Right atrium auricular region (tissue), 2 donors: ENCODE results near the gene ANKRD2. TPM values are rescaled to one million over a fixed set of nuclear protein-coding genes. Genes with fewer than 3 reads are reported as not detected.

Source experiments
- DNase-seq: peaks from one replicate; pipeline ENCODE4 v3.0.0-alpha.2; 2019; ENCODE audit warnings: low spot score
- H3K27ac ChIP-seq, 2 donors: fragments of 200-600 bp; sonication (generic); 1 replicate in 1 of 2; 2 replicates in 1 of 2; pipeline ENCODE4 v1.5.1; 2016 to 2019
- H3K27me3 ChIP-seq, 2 donors: fragments of 200-600 bp; sonication (generic); one replicate each; pipeline versions ENCODE4 v1.5.1 to v1.6.0; 2017 to 2019
- H3K36me3 ChIP-seq: fragments of 200-600 bp; sonication (generic); one replicate; pipeline ENCODE4 v1.5.1; 2016
- H3K4me1 ChIP-seq, 2 donors: fragments of 200-600 bp; sonication (generic); one replicate each; pipeline versions ENCODE4 v1.5.1 to v1.6.0; 2017 to 2019
- H3K4me3 ChIP-seq, 2 donors: fragments of 200-600 bp; sonication (generic); 1 replicate in 1 of 2; 2 replicates in 1 of 2; pipeline ENCODE4 v1.5.1; 2017 to 2019; ENCODE audit warnings: mild to moderate bottlenecking in 1 of 2, moderate library complexity in 1 of 2
- H3K9me3 ChIP-seq, 2 donors: fragments of 200-600 bp; sonication (generic); one replicate each; pipeline ENCODE4 v1.5.1; 2019
- total RNA-seq, 2 donors: library from RNA; depleted of rRNA; stranded (reverse); fragments of >200 nt; gene quantifications; one replicate each; pipeline ENCODE4 v1.1.0, GENCODE V29; 2016
- TF ChIP-seq, protein P1 (sequence below), 2 donors: fragments of 200-600 bp; sonication (generic); IDR thresholded peaks; one replicate each; pipeline ENCODE4 v1.5.1; 2019; ENCODE audit warnings: antibody characterized with exemption in 2 of 2

The ANKRD2 gene
- total RNA-seq, 2 donors from 2014 or later, result 25.7 to 204 TPM

DNA sequence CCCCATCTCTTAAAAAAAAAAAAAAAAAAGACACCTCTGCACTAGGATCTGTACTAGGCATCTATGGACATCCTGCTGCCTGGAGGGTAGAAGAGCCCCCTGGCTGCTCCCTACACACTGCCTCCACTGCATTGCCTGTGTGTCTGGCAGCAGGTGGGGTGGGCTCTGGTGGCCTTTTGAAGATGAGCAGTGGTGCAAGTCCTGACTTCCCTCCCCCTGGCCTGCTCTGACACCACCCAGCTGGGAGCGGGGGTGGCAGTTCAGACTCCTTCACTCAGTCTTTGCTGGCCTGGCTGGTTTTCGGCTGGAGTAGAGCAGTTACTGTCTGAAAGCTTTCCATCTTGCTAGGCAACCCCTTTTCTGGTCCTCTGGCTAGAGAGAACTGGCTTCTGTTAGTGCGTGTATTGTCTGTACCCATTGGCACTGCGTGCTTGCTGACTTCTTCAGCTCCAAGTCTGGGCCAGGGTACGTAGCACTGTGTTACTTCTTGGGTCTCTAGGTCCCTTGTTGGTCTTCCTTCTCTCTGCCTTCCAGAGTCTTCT, 34.6 kb downstream of the ANKRD2 start:
- peaks cover 0 to 21% of the 10 kb centered on the region in 2 donors for H3K4me1 ChIP-seq
- no peaks in the 10 kb centered on the region for H3K36me3 ChIP-seq
- TF ChIP-seq, protein P1, sequence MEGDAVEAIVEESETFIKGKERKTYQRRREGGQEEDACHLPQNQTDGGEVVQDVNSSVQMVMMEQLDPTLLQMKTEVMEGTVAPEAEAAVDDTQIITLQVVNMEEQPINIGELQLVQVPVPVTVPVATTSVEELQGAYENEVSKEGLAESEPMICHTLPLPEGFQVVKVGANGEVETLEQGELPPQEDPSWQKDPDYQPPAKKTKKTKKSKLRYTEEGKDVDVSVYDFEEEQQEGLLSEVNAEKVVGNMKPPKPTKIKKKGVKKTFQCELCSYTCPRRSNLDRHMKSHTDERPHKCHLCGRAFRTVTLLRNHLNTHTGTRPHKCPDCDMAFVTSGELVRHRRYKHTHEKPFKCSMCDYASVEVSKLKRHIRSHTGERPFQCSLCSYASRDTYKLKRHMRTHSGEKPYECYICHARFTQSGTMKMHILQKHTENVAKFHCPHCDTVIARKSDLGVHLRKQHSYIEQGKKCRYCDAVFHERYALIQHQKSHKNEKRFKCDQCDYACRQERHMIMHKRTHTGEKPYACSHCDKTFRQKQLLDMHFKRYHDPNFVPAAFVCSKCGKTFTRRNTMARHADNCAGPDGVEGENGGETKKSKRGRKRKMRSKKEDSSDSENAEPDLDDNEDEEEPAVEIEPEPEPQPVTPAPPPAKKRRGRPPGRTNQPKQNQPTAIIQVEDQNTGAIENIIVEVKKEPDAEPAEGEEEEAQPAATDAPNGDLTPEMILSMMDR (IDR thresholded peaks at IDR 0.05), result no peak
- DNase-seq, result no peak
- H3K9me3 ChIP-seq, result no peaks in the 10 kb centered on the region
- H3K4me3 ChIP-seq, result no peak overlapping the region
- H3K27ac ChIP-seq, result peak overlapping the region in 1 of 2 donors; percentile 90
- H3K27me3 ChIP-seq, result no peaks in the 10 kb centered on the region

DNA sequence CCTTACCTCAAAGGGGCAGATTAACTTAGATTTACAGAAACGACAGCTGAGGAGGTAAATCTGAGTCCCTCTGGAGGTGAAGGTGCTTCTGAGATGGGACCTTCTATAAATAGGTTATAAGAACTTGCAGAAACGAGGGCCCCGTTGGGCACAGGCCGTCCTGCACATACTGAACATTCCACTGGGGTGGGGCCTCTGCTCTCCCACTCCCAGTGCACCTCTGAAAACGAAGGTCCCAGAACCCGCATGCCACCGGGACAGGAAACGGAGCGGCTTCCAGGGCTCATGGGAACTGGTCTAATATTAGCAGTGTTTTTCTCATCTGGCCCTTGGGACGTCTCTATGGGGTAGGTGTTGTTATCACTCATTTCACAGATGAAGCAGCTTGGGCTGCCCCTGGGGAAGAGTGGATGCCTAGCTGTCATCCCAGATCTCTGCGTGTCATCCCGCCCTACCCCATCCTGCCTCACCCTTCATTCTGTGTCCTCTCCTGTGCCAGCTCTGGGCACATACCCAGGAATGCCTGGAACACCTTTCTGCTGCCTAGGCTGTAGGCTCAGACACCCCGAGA, 36.5 kb downstream of the ANKRD2 start:
- Histone ChIP-seq H3K4me1 (peaks cover 0 to 29% of the 10 kb centered on the region in 2 donors), H3K36me3 (no peaks in the 10 kb centered on the region), H3K4me3 (no peak overlapping the region), H3K9me3 (no peaks in the 10 kb centered on the region), H3K27ac (peak overlapping the region; percentile 75 to 90), H3K27me3 (no peaks in the 10 kb centered on the region)
- peak; percentile 73 for DNase-seq
- TF ChIP-seq, protein P1 (IDR thresholded peaks at IDR 0.05), result no peak

DNA sequence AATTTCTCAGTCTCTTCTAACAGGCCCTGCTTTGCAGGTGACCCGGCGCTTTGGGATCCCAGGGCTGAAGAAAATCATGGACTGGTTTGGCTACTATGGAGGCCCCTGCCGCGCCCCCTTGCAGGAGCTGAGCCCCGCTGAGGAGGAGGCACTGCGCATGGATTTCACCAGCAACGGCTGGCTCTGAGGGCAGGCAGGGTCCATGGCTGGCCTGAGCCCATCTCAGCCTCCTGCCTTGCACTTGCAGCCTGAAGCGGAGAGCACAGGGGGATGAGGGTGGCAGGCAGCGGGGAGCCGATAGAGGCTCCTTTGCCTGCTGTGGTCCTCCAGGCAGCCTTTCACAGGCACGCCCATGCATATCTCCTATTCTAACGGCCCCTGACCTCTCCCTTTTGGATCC, 38.9 kb downstream of the ANKRD2 start:
- Histone ChIP-seq H3K27ac (peak overlapping the region; percentile 6 to 90), H3K36me3 (no peaks in the 10 kb centered on the region), H3K27me3 (no peaks in the 10 kb centered on the region), H3K4me1 (peaks cover 0 to 29% of the 10 kb centered on the region in 2 donors), H3K9me3 (no peaks in the 10 kb centered on the region), H3K4me3 (no peak overlapping the region)
- no peak for DNase-seq
- TF ChIP-seq, protein P1 (IDR thresholded peaks at IDR 0.05), result no peak

DNA sequence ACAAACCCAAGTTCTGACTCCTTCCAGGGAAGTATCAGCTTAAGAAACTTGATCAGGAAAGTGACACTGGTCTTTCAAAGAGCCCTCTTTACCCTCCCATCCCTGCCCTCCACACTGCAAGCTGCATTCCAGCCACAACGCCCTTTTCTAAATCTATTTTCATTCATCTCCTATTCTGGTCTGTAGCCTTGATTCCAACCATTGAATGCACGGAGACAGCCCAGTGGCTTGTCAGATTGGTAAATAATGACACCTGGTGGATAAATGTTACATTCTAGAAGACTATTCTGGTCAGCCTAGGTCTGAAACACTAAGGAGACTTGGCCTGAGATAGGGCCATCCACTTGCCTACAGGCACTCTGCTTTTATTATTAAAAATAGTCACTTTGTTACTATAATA, 39.8 kb downstream of the ANKRD2 start:
- no peaks in the 10 kb centered on the region for H3K27me3 ChIP-seq
- TF ChIP-seq, protein P1 (IDR thresholded peaks at IDR 0.05), result peak in 1 of 2 donors; percentile 68
- peak overlapping the region; percentile 6 to 90 for H3K27ac ChIP-seq
- no peak for DNase-seq
- peaks cover 0 to 29% of the 10 kb centered on the region in 2 donors for H3K4me1 ChIP-seq
- H3K9me3 ChIP-seq, result no peaks in the 10 kb centered on the region
- no peak overlapping the region for H3K4me3 ChIP-seq
- H3K36me3 ChIP-seq, result no peaks in the 10 kb centered on the region

GRCh38 chr10:97618285-97618684, 45.7 kb downstream of the ANKRD2 start:
- no peaks in the 10 kb centered on the region for H3K4me1 ChIP-seq
- no peak overlapping the region for H3K27ac ChIP-seq
- no peaks in the 10 kb centered on the region for H3K27me3 ChIP-seq
- no peak for DNase-seq
- TF ChIP-seq, protein P1 (IDR thresholded peaks at IDR 0.05), result no peak
- H3K36me3 ChIP-seq, result no peaks in the 10 kb centered on the region
- H3K9me3 ChIP-seq, result no peaks in the 10 kb centered on the region
- no peak overlapping the region for H3K4me3 ChIP-seq

GRCh38 chr10:97618733-97619132, 46.2 kb downstream of the ANKRD2 start:
- Histone ChIP-seq H3K4me1 (no peaks in the 10 kb centered on the region), H3K27ac (no peak overlapping the region), H3K27me3 (no peaks in the 10 kb centered on the region), H3K9me3 (no peaks in the 10 kb centered on the region), H3K4me3 (no peak overlapping the region), H3K36me3 (no peaks in the 10 kb centered on the region)
- DNase-seq, result no peak
- TF ChIP-seq, protein P1 (IDR thresholded peaks at IDR 0.05), result no peak
